C4-2B (cell line): ENCODE data around the gene CEL.
"Not testable (repeated sequence)": the region's sequence is repeated elsewhere in the genome, so short reads cannot be mapped to it uniquely, and the experiment has no call there.

Source experiments
- CTCF ChIP-seq: fragments of 450-650 bp; conservative IDR thresholded peaks from 2 replicates; pipeline ENCODE4 v1.5.1; 2017; ENCODE audit warnings: mild to moderate bottlenecking
- ZFX ChIP-seq: fragments of 450-650 bp; IDR thresholded peaks from 2 replicates; pipeline ENCODE4 v1.6.1; 2017

DNA sequence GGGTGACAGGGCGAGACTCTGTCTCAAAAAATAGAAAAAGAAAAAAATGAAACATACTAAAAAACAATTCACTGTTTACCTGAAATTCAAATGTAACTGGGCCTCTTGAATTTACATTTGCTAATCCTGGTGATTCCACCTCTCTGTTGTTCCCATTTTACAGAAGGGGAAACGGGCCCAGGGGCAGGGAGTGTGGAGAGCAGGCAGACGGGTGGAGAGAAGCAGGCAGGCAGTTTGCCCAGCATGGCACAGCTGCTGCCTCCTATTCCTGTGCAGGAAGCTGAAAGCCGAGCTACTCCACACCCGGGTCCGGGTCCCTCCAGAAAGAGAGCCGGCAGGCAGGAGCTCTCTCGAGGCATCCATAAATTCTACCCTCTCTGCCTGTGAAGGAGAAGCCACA, 788 bp downstream of the CEL start:
- TF ChIP-seq CTCF, ZFX: not testable (repeated sequence)
